HG03521 (cell line): ENCODE data around the gene GPR107.

Experiments used
- ATAC-seq: cut with Tn5 transposase; IDR thresholded peaks from one replicate; pipeline ENCODE4 v1.9.1; 2021; ENCODE audit warnings: mild to moderate bottlenecking, moderate library complexity; ENCODE audit not compliant: unreplicated experiment

The GPR107 gene

DNA sequence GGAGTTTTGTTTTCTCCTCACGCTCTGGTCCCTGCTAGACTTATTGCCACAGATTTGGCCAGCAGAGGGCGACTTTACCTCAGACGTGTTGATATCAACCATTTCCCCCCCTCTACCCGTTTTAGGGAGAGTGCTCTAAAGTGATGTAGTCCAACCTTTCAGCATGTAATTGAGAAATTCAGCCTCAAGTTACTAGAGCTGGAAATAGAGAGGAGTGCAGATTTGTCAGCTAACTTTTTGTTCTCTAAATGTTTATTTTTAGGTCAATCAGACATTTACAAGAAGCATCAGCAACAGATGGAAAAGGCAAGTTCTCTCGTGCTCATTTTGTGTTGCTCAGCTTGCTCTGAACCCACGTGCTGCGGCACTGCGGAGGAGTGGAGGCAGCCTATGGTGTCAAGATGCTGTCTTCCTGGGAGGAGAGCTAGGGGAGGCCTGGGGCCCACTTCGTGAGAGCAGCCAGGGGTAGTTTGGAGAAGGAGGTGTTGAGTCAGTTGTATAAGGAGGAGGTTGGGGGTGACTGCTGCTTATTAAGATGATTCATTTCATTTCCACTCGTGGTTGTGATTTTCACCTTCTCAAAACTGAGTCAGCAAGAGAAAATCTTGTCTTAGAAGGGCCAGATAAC is 53.6 kb downstream of the GPR107 start:
- ATAC-seq = no peak

DNA sequence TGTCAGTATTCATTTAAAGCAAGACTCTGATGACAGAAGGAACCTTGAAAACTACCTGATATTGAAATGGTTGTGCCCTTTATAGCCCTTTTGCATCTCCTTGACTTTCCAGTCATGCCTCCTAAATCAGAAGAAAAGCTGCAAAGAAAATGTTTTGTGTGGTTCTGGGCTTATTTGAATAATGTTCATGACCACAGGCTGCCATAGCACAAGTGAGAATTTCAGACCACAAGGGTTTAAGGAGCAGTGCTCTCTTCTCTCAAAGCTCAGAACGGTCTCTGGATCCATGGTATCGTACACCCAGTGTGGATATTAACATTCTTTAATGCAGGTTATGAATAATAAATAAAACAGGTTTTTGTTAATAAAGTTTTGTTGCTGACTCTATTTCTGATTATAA is 54.2 kb downstream of the GPR107 start:
- ATAC-seq = no peak

- ATAC-seq = no peak
Measured at GRCh38 chr9:130110166-130110565, 56.5 kb downstream of the GPR107 start.

- ATAC-seq = no peak
Measured at GRCh38 chr9:130110596-130111021, 56.9 kb downstream of the GPR107 start.

GRCh38 chr9:130111786-130112537 is 58.3 kb downstream of the GPR107 start:
- ATAC-seq = no peak

DNA sequence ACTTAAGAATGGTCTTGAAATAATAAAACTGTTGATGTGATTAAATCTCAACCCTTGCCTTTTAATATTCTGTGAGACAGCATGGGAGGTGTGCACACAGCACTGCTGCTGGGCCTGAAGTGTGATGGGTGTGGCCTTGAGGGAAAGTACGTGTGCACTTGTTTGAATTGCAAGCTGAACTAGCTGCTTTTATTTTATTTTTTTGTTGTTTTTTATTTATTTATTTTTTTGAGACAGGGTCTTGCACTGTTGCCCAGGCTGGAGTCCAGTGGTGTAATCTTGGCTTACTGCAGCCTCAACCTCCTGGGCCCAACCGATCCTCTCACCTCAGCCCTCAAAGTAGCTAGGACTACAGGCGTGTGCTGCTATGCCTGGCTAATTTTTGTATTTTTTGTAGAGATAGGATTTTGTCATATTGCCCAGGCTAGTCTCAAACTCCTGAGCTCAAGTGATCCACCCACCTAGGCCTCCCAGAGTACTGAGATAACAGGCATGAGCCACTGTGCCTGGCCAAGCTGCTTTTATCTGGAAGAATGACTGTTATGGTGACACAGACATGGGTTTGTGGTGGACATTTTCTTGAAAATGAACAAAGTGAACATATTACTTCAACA is 58.9 kb downstream of the GPR107 start:
- no peak for ATAC-seq

GRCh38 chr9:130114741-130115140 is 61.0 kb downstream of the GPR107 start:
- no peak for ATAC-seq

GRCh38 chr9:130116346-130116745 is 62.6 kb downstream of the GPR107 start:
- no peak for ATAC-seq

- ATAC-seq = no peak
Measured at GRCh38 chr9:130117376-130117775, 63.7 kb downstream of the GPR107 start.

GRCh38 chr9:130117816-130118632 is 64.3 kb downstream of the GPR107 start:
- no peak for ATAC-seq

DNA sequence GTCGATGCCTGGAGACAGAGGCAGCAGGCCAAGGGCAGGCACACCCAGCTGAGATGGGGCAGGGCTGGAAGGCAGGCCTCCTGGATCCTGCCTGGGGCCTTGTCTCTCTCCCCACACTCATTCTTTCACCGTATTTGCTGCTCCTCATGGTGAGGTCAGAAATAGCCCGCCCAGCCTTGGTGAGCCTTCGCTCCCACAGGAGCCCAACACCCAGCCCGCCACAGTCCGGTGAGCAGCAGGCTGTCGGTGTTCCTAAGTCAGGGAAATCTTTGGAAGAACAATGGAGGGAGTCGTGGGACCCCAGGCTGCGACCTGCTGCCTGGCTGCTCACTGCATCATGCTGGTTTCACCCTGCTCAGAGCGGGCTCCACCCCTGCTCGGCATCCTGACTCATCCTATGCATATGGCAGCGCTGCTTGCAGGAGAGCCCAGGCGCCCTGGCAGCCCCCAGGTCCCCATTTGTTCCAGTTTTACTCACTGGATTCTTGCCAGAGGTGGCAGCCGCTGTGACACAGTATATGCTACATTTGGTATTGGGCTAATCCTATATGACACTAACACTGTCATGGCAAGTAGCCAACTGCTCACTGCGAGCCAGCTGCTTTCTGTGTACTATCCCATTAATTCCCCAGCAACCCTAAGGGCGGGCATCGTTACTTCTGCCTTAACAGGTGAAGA is 65.3 kb downstream of the GPR107 start:
- ATAC-seq = no peak

- no peak for ATAC-seq
Measured at GRCh38 chr9:130119519-130120298, 66.0 kb downstream of the GPR107 start.

- no peak for ATAC-seq
Measured at GRCh38 chr9:130120299-130120587, 66.5 kb downstream of the GPR107 start.

DNA sequence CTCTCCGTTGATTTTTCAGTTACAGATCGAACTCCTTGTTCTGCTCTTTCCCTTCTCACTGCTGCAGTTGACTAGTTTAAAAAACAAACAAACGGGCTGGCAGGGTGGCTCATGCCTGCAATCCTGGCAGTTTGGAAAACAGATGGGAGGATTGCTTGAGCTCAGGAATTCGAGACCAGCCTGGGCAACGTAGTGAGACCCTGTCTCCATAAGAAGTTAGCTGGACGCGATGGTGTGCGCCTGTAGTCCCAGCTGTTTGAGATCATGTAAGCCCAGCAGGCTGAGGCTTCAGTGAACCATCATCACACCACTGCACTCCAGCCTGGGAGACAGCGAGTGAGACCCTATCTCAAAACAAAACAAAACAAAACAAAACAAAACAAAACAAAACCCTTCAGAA is 67.1 kb downstream of the GPR107 start:
- ATAC-seq = no peak

GRCh38 chr9:130122456-130122855 is 68.8 kb downstream of the GPR107 start:
- no peak for ATAC-seq

GRCh38 chr9:130124085-130124860 is 70.6 kb downstream of the GPR107 start:
- ATAC-seq = no peak

GRCh38 chr9:130126721-130127433 is 73.2 kb downstream of the GPR107 start:
- ATAC-seq = no peak

DNA sequence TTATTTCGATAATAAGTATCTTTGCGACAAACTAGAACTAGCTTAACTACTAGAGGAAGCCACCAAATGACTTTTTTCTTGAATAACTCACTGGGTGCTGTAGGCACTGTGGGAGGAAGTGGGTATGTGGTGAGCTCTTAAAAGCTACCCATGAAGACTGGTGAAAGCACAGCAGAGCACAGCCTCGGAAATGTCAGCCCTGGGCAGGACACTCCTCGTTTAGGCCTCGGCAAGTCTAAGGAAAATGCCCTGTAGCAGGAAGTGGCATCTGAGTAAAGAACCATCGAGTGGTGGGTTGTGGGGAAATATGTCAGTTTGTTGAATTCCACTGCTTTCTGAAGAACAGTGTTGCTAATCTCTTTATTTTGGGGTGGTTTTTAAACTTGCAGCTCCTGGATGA is 74.5 kb downstream of the GPR107 start:
- ATAC-seq = no peak
